GM12801 (cell line): Measurements from ENCODE around the gene FOXP4.

Experiments
- TF ChIP-seq, protein P1 (sequence below): IDR thresholded peaks from one replicate; pipeline ENCODE4 v1.5.1; 2011; ENCODE audit warnings: control low read depth; ENCODE audit not compliant: insufficient read length; ENCODE audit errors: extremely low read depth

Gene FOXP4

DNA sequence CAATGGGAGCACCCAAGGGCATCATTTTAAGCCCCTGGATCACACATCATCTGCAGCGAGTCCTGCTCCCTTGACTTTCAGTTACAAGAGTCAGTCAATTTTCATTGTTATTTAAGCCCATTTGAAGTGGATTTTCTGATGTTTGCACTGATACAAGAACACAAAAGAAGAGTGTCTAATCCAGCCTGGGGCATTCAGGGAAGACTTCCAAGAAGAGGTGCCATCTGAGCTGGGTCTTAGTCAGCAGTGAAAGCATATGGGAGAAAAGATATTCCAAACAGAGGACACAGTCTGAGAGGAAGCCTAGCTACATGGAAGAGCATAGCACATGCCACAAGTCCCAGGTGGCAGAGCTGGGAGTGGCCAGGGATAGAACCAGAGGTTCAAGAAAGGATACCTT lies 10.4 kb upstream of the FOXP4 start:
- TF ChIP-seq, protein P1, sequence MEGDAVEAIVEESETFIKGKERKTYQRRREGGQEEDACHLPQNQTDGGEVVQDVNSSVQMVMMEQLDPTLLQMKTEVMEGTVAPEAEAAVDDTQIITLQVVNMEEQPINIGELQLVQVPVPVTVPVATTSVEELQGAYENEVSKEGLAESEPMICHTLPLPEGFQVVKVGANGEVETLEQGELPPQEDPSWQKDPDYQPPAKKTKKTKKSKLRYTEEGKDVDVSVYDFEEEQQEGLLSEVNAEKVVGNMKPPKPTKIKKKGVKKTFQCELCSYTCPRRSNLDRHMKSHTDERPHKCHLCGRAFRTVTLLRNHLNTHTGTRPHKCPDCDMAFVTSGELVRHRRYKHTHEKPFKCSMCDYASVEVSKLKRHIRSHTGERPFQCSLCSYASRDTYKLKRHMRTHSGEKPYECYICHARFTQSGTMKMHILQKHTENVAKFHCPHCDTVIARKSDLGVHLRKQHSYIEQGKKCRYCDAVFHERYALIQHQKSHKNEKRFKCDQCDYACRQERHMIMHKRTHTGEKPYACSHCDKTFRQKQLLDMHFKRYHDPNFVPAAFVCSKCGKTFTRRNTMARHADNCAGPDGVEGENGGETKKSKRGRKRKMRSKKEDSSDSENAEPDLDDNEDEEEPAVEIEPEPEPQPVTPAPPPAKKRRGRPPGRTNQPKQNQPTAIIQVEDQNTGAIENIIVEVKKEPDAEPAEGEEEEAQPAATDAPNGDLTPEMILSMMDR, result no peak

DNA sequence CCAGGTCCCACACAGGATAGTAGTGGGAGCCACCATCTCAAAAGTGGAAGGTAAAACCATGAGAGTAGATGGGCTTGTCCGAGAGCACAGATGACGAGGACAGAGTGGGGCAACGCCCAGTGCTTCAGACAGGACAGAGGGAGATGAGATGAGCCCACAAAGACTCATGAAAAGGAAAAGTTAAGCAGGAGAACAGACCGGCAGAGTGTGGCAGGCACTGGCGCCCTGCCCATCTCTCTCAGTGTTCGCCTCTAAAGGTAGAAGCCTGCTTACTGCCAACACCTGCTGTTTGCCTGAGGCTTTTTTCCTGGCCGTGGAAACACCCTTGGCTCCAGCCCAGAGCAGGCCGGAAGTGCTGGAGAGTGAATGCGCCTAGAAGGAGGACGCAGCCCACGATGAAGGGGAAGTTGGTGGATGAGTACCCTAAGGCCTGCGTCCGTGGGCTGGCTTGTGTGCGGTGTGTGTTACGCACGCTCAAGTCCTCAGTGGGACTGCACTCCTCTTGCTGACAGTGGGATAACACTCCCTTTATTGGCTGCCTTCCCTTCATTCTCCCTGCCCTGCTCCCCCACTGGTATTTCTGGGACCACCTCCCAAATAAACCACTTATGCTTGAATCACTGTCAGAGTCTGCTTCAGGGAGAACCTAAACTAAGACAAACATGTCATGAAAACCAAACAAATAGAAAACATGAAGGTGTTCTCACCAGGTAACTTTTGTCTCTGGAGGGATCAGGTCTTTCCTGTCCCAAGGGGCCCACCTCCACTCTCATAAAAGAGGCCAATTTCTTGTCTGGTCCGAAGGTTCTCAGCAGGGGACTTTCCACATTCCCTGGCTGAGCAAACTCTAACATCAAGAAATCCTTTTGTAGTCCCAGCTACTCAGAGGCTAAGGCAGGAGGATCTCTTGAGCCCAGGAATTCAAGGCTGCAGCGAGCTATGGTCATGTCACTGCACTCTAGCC lies 9.1 kb upstream of the FOXP4 start:
- TF ChIP-seq, protein P1, result no peak

- TF ChIP-seq, protein P1, result no peak
Measured at GRCh38 chr6:41538556-41539182, 7.5 kb upstream of the FOXP4 start.

DNA sequence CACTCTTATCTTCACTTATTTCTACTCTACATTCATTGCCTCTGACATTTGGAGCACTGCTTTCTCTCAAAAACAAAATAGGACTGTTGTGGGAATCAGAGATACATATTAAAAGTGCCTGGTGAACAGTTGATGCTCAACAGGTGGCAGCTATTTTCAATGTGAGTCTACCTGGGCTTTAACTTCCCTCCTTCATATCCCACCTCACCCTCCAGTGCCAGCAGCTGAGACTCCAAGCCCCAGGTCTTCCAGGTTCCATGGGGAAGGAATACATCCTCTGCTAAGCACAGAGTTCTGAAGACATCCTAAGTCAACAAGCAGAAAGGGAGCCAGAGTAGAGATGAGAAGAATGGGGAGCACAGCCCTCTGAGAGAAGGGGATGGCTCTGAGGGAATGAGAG lies 7.0 kb upstream of the FOXP4 start:
- TF ChIP-seq, protein P1, result no peak

GRCh38 chr6:41541364-41541763 lies 4.8 kb upstream of the FOXP4 start:
- TF ChIP-seq, protein P1, result no peak

GRCh38 chr6:41543087-41543486 lies 3.1 kb upstream of the FOXP4 start:
- TF ChIP-seq, protein P1, result no peak

- TF ChIP-seq, protein P1, result no peak
Measured at GRCh38 chr6:41545247-41545702, 906 bp upstream of the FOXP4 start.
